Panc1 (cell line): ENCODE results near the gene SCN2A. TPM values are rescaled to one million over a fixed set of nuclear protein-coding genes. Genes with fewer than 3 reads are reported as not detected.

Source experiments
- ATAC-seq: fragments of 200-7000 bp; cut with Tn5 transposase; 2 replicates; pipeline ENCODE4 v1.9.1; 2020; ENCODE audit warnings: mild to moderate bottlenecking, moderate library complexity
- BruUV-seq: library from RNA; stranded (reverse); fragments of 400-500 nt; replicated peaks from 2 replicates; lab custom pipeline; 2021; lab: Mats Ljungman, UMichigan
- CTCF ChIA-PET: fragments of 300-600 bp; sonication (Branson Sonifier 250); formaldehyde crosslinking; loops from one replicate; lab custom pipeline; 2022; ENCODE audit warnings: antibody characterized with exemption; lab: Charles Lee
- POLR2A ChIA-PET: fragments of 300-600 bp; sonication (Branson Sonifier 250); formaldehyde crosslinking; loops from one replicate; lab custom pipeline; 2022; ENCODE audit warnings: antibody characterized with exemption; lab: Charles Lee
- DNase-seq: peaks from one replicate; pipeline ENCODE4 v3.0.0-alpha.2; 2010; ENCODE audit warnings: low read depth, low spot score
- H3K27ac ChIP-seq: 2 replicates; pipeline ENCODE4 v1.5.1; 2011; ENCODE audit warnings: mild to moderate bottlenecking, low read length, inconsistent platforms
- H3K27me3 ChIP-seq: fragments of 200-500 bp; sonication (Bioruptor generic); 2 replicates; pipeline ENCODE4 v1.6.0; 2014; ENCODE audit warnings: low read length, inconsistent platforms; ENCODE audit not compliant: control insufficient read depth, insufficient read depth
- H3K36me3 ChIP-seq: fragments of 200-500 bp; sonication (Bioruptor generic); 2 replicates; pipeline ENCODE4 v1.5.1; 2014; ENCODE audit warnings: inconsistent platforms, mild to moderate bottlenecking, low read length, moderate library complexity; ENCODE audit not compliant: control insufficient read depth, insufficient read depth
- H3K4me1 ChIP-seq: 2 replicates; pipeline ENCODE4 v1.5.1; 2011; ENCODE audit warnings: inconsistent platforms, mild to moderate bottlenecking, low read length, moderate library complexity; ENCODE audit not compliant: control insufficient read depth, insufficient read depth
- H3K4me3 ChIP-seq, 2 experiments: 2 replicates each; pipeline ENCODE4 v1.5.1; 2011 to 2012; ENCODE audit warnings: low read depth in 2 of 2, low read length in 2 of 2, mild to moderate bottlenecking in 2 of 2, inconsistent platforms in 1 of 2, moderate library complexity in 1 of 2
- H3K9me3 ChIP-seq: fragments of 200-500 bp; sonication (Bioruptor generic); 2 replicates; pipeline ENCODE4 v1.5.1; 2014; ENCODE audit warnings: low read depth, mild to moderate bottlenecking, inconsistent platforms, low read length, moderate library complexity; ENCODE audit not compliant: control insufficient read depth, insufficient read depth
- POLR2AphosphoS5 ChIP-seq: IDR thresholded peaks from 2 replicates; pipeline ENCODE4 v1.6.1; 2012; ENCODE audit warnings: mild to moderate bottlenecking, low read depth, low read length, moderate library complexity
- REST ChIP-seq, 2 experiments: IDR thresholded peaks; 2 replicates each; pipeline ENCODE4 v1.6.1; 2011 to 2012; ENCODE audit warnings: low read depth in 2 of 2, control low read depth in 1 of 2, low read length in 1 of 2, mild to moderate bottlenecking in 1 of 2, moderate library complexity in 1 of 2; ENCODE audit not compliant: insufficient read depth in 1 of 2
- SIN3A ChIP-seq: IDR thresholded peaks from 2 replicates; pipeline ENCODE4 v1.6.1; 2012; ENCODE audit warnings: low read depth, mild to moderate bottlenecking, low read length, moderate library complexity, borderline replicate concordance; ENCODE audit not compliant: insufficient read depth
- TCF7L2 ChIP-seq: IDR thresholded peaks from 2 replicates; pipeline ENCODE4 v1.6.1; 2011; ENCODE audit warnings: mild to moderate bottlenecking, low read depth, low read length, inconsistent platforms
- in situ Hi-C: cut with HindIII; loops from 2 replicates; pipeline ENCODE4 v1.10.0; 2016; ENCODE audit warnings: low sequenced_read_pairs, low pct_unique_long_range_greater_than_20kb
- intact Hi-C: fragments of 100-400 bp; cut with micrococcal nuclease; formaldehyde crosslinking; loops from one replicate; pipeline ENCODE4 v1.10.0; 2022; ENCODE audit not compliant: unreplicated experiment
- total RNA-seq: library from RNA; stranded (reverse); gene quantifications from one replicate; pipeline ENCODE4 v1.2.1, GENCODE V29; 2021; ENCODE audit not compliant: unreplicated experiment
- TF ChIP-seq, protein P1 (sequence below): fragments of 450-650 bp; IDR thresholded peaks from 2 replicates; pipeline ENCODE4 v1.5.1; 2017; ENCODE audit warnings: mild to moderate bottlenecking

Gene SCN2A
- total RNA-seq, 1 experiment from 2014 or later = not detected

DNA sequence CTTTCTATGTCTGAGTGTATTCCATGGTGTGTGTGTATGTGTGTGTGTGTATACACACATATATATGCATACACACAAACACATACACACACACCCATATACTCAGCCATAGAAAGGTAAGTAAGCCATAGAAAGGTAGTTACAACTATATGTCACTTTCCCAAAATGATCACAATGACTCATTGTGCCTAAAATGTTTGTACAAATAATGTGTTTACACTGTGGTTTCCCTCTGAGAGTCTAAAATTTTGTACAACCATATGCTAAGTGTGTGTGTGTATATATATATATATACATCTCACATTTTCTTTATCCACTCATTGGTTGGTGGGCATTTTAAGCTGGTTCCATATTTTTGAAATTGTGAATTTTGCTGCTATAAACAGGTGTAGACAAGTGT, 175.0 kb downstream of the SCN2A start:
- TF ChIP-seq, protein P1, sequence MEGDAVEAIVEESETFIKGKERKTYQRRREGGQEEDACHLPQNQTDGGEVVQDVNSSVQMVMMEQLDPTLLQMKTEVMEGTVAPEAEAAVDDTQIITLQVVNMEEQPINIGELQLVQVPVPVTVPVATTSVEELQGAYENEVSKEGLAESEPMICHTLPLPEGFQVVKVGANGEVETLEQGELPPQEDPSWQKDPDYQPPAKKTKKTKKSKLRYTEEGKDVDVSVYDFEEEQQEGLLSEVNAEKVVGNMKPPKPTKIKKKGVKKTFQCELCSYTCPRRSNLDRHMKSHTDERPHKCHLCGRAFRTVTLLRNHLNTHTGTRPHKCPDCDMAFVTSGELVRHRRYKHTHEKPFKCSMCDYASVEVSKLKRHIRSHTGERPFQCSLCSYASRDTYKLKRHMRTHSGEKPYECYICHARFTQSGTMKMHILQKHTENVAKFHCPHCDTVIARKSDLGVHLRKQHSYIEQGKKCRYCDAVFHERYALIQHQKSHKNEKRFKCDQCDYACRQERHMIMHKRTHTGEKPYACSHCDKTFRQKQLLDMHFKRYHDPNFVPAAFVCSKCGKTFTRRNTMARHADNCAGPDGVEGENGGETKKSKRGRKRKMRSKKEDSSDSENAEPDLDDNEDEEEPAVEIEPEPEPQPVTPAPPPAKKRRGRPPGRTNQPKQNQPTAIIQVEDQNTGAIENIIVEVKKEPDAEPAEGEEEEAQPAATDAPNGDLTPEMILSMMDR = no peak
- no peak for TF ChIP-seq REST (IDR thresholded peaks at IDR 0.05; ENCODE audit: insufficient read depth in 1 of 2, low read depth in 2 of 2, low read length in 1 of 2)
- TF ChIP-seq SIN3A = no peak
- no peak for TF ChIP-seq POLR2AphosphoS5
- no peak for TF ChIP-seq TCF7L2
- no peaks in the 10 kb centered on the region for H3K9me3 ChIP-seq
- ChIA-PET POLR2A (no interaction called here), CTCF (no interaction called here)
- H3K4me1 ChIP-seq = no peaks in the 10 kb centered on the region
- in situ Hi-C loops = no loop called here
- no peaks in the 10 kb centered on the region for H3K27me3 ChIP-seq
- intact Hi-C loops = no loop called here
- H3K4me3 ChIP-seq = no peak overlapping the region
- BruUV-seq = no TSS peak
- no peaks in the 10 kb centered on the region for H3K36me3 ChIP-seq
- DNase-seq = no peak
- no peak overlapping the region for H3K27ac ChIP-seq
- ATAC-seq = no peak

GRCh38 chr2:165417009-165417408, 177.8 kb downstream of the SCN2A start:
- no peaks in the 10 kb centered on the region for H3K4me1 ChIP-seq
- intact Hi-C loops = no loop called here
- BruUV-seq = no TSS peak
- POLR2A ChIA-PET = no interaction called here
- CTCF ChIA-PET = no interaction called here
- no peak overlapping the region for H3K4me3 ChIP-seq
- ATAC-seq = no peak
- in situ Hi-C loops = no loop called here
- H3K9me3 ChIP-seq = no peaks in the 10 kb centered on the region
- TF ChIP-seq POLR2AphosphoS5 (no peak), REST (IDR thresholded peaks at IDR 0.05; ENCODE audit: insufficient read depth in 1 of 2, low read depth in 2 of 2, low read length in 1 of 2) (no peak), TCF7L2 (no peak)
- DNase-seq = no peak
- no peaks in the 10 kb centered on the region for H3K36me3 ChIP-seq
- H3K27me3 ChIP-seq = no peaks in the 10 kb centered on the region
- no peak overlapping the region for H3K27ac ChIP-seq
